Esophagus muscularis mucosa (tissue), 3 donors: ENCODE measurements around the gene TNMD.

Experiments used
- CTCF ChIP-seq, 3 experiments: fragments of 200-600 bp in 2 of 3; fragments of 450-650 bp in 1 of 3; sonication (generic) in 2 of 3; IDR thresholded peaks; one replicate each; pipeline ENCODE4 v1.5.1; 2017 to 2019; ENCODE audit warnings: antibody characterized with exemption in 3 of 3, mild to moderate bottlenecking in 2 of 3, moderate library complexity in 1 of 3
- POLR2A ChIP-seq: fragments of 450-650 bp; IDR thresholded peaks from one replicate; pipeline ENCODE4 v1.6.1; 2017; ENCODE audit warnings: antibody characterized with exemption, moderate library complexity, mild to moderate bottlenecking, low read depth

GRCh38 chrX:100643212-100643611 lies 58.5 kb downstream of the TNMD start:
- TF ChIP-seq CTCF (IDR thresholded peaks at IDR 0.05) (no peak), POLR2A (no peak)
